CD4-positive, alpha-beta T cell (primary cell): ENCODE data around the gene DNAJA1. TPM values are rescaled to one million over a fixed set of nuclear protein-coding genes. Genes with fewer than 3 reads are reported as not detected.

Source experiments
- ATAC-seq: fragments of 200-7000 bp; cut with Tn5 transposase; one replicate; pipeline ENCODE4 v1.10.0; 2022; ENCODE audit warnings: mild to moderate bottlenecking; ENCODE audit not compliant: poor library complexity
- CTCF ChIA-PET: fragments of 350-600 bp; sonication (Branson Sonifier 250); formaldehyde crosslinking; loops from one replicate; lab custom pipeline; 2021; ENCODE audit warnings: antibody characterized with exemption, inconsistent platforms; lab: Charles Lee
- POLR2A ChIA-PET: fragments of 350-600 bp; sonication (Branson Sonifier 250); formaldehyde crosslinking; loops from one replicate; lab custom pipeline; 2021; ENCODE audit warnings: antibody characterized with exemption, inconsistent platforms; lab: Charles Lee
- DNase-seq, 14 experiments: peaks; one replicate each; pipeline ENCODE4 v3.0.0-alpha.2; 2013 to 2020; ENCODE audit warnings: mixed read lengths in 2 of 14
- H3K27ac ChIP-seq, 2 donors: one replicate each; pipeline versions ENCODE4 v1.5.1 to v1.7.0; 2013; ENCODE audit warnings: low read length in 2 of 2, low read depth in 1 of 2, mild to moderate bottlenecking in 1 of 2
- H3K27me3 ChIP-seq, 2 experiments: 1 replicate in 1 of 2; 2 replicates in 1 of 2; pipeline versions ENCODE4 v1.6.1 to v1.7.0; 2013; ENCODE audit warnings: low read length in 2 of 2, control low read depth in 1 of 2, mild to moderate bottlenecking in 1 of 2, moderate library complexity in 1 of 2; ENCODE audit not compliant: insufficient read depth in 2 of 2, control insufficient read depth in 1 of 2
- H3K36me3 ChIP-seq: one replicate; pipeline ENCODE4 v1.6.1; 2013; ENCODE audit warnings: low read length, control low read depth; ENCODE audit not compliant: insufficient read depth
- H3K4me1 ChIP-seq: one replicate; pipeline ENCODE4 v1.6.1; 2013; ENCODE audit warnings: low read length, control low read depth; ENCODE audit not compliant: insufficient read depth
- H3K4me3 ChIP-seq: one replicate; pipeline ENCODE4 v1.5.1; 2013; ENCODE audit warnings: mild to moderate bottlenecking, low read length, moderate library complexity
- H3K9me3 ChIP-seq, 2 experiments: 1 replicate in 1 of 2; 2 replicates in 1 of 2; pipeline versions ENCODE4 v1.6.1 to v1.7.0; 2013; ENCODE audit warnings: low read length in 2 of 2, mild to moderate bottlenecking in 2 of 2, control low read depth in 1 of 2, moderate library complexity in 1 of 2; ENCODE audit not compliant: control insufficient read depth in 1 of 2, insufficient read depth in 1 of 2
- H3K27ac Mint-ChIP-seq: one replicate; pipeline ENCODE4 v1.8.0; 2020; ENCODE audit warnings: mixed read lengths
- H3K27me3 Mint-ChIP-seq: one replicate; pipeline ENCODE4 v1.8.0; 2021; ENCODE audit warnings: mixed read lengths
- H3K36me3 Mint-ChIP-seq: one replicate; pipeline ENCODE4 v1.8.0; 2021; ENCODE audit warnings: low read depth, mixed read lengths
- H3K4me1 Mint-ChIP-seq: one replicate; pipeline ENCODE4 v1.8.0; 2021; ENCODE audit warnings: low read depth, mixed read lengths
- H3K4me3 Mint-ChIP-seq: one replicate; pipeline ENCODE4 v1.8.0; 2020; ENCODE audit warnings: mild to moderate bottlenecking, mixed read lengths
- H3K9me3 Mint-ChIP-seq: one replicate; pipeline ENCODE4 v1.8.0; 2020; ENCODE audit warnings: mixed read lengths
- intact Hi-C, 2 experiments: fragments of 100-400 bp; cut with DNase I in 1 of 2; cut with micrococcal nuclease in 1 of 2; formaldehyde crosslinking; loops; one replicate each; pipeline versions ENCODE4 v1.15.1 to v1.9.0; 2023 to 2025; cut with DNase I, micrococcal nuclease
- total RNA-seq, 174 experiments: library from RNA in 2 of 174; stranded (reverse) in 2 of 174; gene quantifications; one replicate each; pipeline ENCODE4 v1.2.3 and lab custom pipeline; 2021 to 2026
- TF ChIP-seq, protein P1 (sequence below): fragments of 200-600 bp; IDR thresholded peaks from one replicate; pipeline ENCODE4 v1.8.0; 2022; ENCODE audit warnings: antibody characterized with exemption, mild to moderate bottlenecking

DNAJA1 gene
- total RNA-seq, 2 experiments from 2014 or later = 150 to 156 TPM

- no peaks in the 10 kb centered on the region for H3K27me3 Mint-ChIP-seq
- ChIA-PET POLR2A (interaction anchor here (0.6 kb wide), 1 partner anchor 65 kb away, joined by 3 read pairs; no protein-coding TSS in a partner anchor), CTCF (no interaction called here)
- peaks cover 38% of the 10 kb centered on the region for H3K4me1 Mint-ChIP-seq
- no peak overlapping the region for H3K4me3 ChIP-seq
- intact Hi-C loops = no loop called here
- H3K27ac Mint-ChIP-seq = no peak overlapping the region
- H3K36me3 ChIP-seq = peaks cover 93% of the 10 kb centered on the region
- no peak overlapping the region for H3K4me3 Mint-ChIP-seq
- TF ChIP-seq, protein P1, sequence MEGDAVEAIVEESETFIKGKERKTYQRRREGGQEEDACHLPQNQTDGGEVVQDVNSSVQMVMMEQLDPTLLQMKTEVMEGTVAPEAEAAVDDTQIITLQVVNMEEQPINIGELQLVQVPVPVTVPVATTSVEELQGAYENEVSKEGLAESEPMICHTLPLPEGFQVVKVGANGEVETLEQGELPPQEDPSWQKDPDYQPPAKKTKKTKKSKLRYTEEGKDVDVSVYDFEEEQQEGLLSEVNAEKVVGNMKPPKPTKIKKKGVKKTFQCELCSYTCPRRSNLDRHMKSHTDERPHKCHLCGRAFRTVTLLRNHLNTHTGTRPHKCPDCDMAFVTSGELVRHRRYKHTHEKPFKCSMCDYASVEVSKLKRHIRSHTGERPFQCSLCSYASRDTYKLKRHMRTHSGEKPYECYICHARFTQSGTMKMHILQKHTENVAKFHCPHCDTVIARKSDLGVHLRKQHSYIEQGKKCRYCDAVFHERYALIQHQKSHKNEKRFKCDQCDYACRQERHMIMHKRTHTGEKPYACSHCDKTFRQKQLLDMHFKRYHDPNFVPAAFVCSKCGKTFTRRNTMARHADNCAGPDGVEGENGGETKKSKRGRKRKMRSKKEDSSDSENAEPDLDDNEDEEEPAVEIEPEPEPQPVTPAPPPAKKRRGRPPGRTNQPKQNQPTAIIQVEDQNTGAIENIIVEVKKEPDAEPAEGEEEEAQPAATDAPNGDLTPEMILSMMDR = no peak
- peaks cover 7% of the 10 kb centered on the region for H3K4me1 ChIP-seq
- DNase-seq (no peak), ATAC-seq (no peak)
- no peaks in the 10 kb centered on the region for H3K9me3 Mint-ChIP-seq
- no peaks in the 10 kb centered on the region for H3K27me3 ChIP-seq
- no peak overlapping the region for H3K27ac ChIP-seq
- H3K36me3 Mint-ChIP-seq = peaks cover 95% of the 10 kb centered on the region
- H3K9me3 ChIP-seq = no peaks in the 10 kb centered on the region
Measured at GRCh38 chr9:33068991-33069390, 43.9 kb downstream of the DNAJA1 start.

DNA sequence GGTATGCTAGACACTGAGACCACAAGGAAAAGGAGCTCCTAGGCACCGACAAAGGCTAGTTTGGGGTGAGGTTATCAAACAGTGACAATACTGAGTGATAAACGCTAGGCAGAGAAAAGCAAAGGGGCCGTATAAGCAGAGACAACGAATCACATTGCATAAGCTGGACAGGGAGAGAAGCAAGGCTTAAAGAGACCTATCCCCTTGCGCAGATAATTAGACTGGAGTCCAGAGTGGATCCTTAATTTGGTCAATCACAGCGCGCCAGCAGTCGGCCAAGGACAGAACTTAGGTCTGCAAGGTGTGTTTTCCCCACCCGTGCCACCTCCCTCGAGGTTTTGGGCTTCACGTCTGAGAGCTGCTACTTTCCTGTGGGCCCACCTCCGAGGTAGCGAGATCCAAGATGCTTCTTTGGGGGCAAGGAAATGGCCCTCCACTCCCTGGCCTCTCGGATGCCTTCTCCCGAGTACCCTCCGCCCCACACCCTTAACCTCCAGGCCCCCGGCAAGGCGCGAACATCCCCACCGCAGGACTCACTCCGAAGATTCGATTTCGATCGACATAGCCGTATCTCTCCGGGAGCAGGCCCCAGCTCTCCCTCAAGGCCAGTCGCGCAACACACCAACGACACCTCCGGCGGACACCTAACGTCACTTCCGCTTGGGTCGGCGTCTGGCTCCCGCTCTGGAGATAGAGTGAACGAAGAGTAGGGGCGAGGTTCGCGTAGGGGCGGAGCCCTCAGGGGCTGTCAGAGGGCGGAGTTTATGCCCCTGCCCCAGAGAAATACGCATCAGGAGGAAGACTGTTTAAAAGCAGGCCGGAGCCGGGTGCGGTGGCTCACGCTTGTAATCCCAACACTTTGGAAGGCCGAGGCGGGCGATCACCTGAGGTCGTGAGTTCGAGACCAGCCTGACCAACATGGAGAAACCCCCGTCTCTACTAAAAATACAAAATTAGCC is 51.3 kb downstream of the DNAJA1 start, which contains the start of gene SMU1:
Gene SMU1 (minus strand): TSS at position 629 of the 959 bp plus-strand sequence. CDS start 66 bp downstream, at position 563.
- Mint-ChIP-seq H3K27me3 (no peaks in the 10 kb centered on the region), H3K4me1 (peaks cover 50% of the 10 kb centered on the region), H3K9me3 (no peaks in the 10 kb centered on the region), H3K27ac (peak within 1 kb of the TSS; percentile 98), H3K36me3 (peaks cover 50% of the 10 kb centered on the region), H3K4me3 (peak within 1 kb of the TSS; percentile 97)
- ChIA-PET POLR2A (interaction anchor here (0.6 to 2.7 kb wide), 16 partner anchors 9 to 526 kb away, joined by 3 to 33 read pairs (median 4); partner anchors contain the start of genes APTX, B4GALT1, BAG1 and CHMP5), CTCF (interaction anchor here (0.9 to 1.9 kb wide), 2 partner anchors 16 to 150 kb away, joined by 3 to 4 read pairs; no protein-coding TSS in a partner anchor)
- intact Hi-C loops = loop anchor here (1.0 to 5.0 kb wide), 4 partner anchors 34 to 188 kb away; partner anchors contain the start of genes BAG1 (in 2 of the 2), APTX (in 1 of the 2) and CHMP5 (in 1 of the 2)
- Histone ChIP-seq H3K4me3 (peak within 1 kb of the TSS; percentile 67), H3K4me1 (peaks cover 40% of the 10 kb centered on the region), H3K9me3 (no peaks in the 10 kb centered on the region), H3K27me3 (no peaks in the 10 kb centered on the region), H3K27ac (peak within 1 kb of the TSS; percentile 88 to 94), H3K36me3 (peaks cover 28% of the 10 kb centered on the region)
- TF ChIP-seq, protein P1 = no peak
- ATAC-seq (peak; percentile 90), DNase-seq (peak; percentile 90 to 98 (median 94))

DNA sequence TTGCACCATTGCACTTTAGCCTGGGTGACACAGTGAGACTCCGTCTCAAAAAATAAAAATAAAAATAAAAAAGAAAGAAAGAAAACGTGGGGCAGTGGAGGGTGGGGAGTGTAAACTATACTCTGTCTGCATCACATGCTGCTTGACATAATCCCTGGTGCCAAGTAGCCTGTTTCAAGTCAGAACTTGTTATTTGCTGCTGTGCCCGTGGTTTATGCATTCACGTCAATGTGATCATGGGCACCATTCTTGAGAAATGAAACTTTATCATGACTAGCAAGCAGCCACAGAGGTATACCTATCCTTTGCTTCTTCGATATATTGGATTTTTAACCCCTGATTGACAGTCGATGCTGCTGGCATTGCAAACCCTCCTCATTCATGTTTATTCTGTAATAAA is 55.5 kb downstream of the DNAJA1 start:
- H3K9me3 Mint-ChIP-seq = no peaks in the 10 kb centered on the region
- CTCF ChIA-PET = no interaction called here
- peak in 1 of 14 experiments; percentile 21 for DNase-seq
- H3K4me1 Mint-ChIP-seq = peaks cover 46% of the 10 kb centered on the region
- TF ChIP-seq, protein P1 = no peak
- no peaks in the 10 kb centered on the region for H3K36me3 ChIP-seq
- H3K27ac Mint-ChIP-seq = no peak overlapping the region
- H3K27ac ChIP-seq = peak overlapping the region in 1 of 2 donors; percentile 52
- intact Hi-C loops = loop anchor here in 1 of 2 experiments (2.0 kb wide), 1 partner anchor 90 kb away; no protein-coding TSS in a partner anchor
- peaks cover 12% of the 10 kb centered on the region for H3K36me3 Mint-ChIP-seq
- peaks cover 43% of the 10 kb centered on the region for H3K4me1 ChIP-seq
- H3K4me3 ChIP-seq = no peak overlapping the region
- POLR2A ChIA-PET = interaction anchor here (1.0 kb wide), 1 partner anchor 87 kb away, joined by 3 read pairs; no protein-coding TSS in a partner anchor
- peaks cover 0 to 2% of the 10 kb centered on the region in 2 experiments for H3K9me3 ChIP-seq
- ATAC-seq = no peak
- H3K4me3 Mint-ChIP-seq = no peak overlapping the region
- H3K27me3 Mint-ChIP-seq = no peaks in the 10 kb centered on the region
- H3K27me3 ChIP-seq = no peaks in the 10 kb centered on the region
